ENCODE results near the gene INSL6.

GRCh38 chr9:5146241-5146640, 39.2 kb downstream of the INSL6 start:
- TF ChIP-seq SUZ12 (IDR thresholded peaks at IDR 0.05; ENCODE audit: extremely low read depth, insufficient read depth, insufficient read length) (no peak), ZNF274 (IDR thresholded peaks at IDR 0.05; ENCODE audit: low read depth, low read length) (no peak)
